Smooth muscle cell (in vitro differentiated cells): ENCODE data around the gene RAB11FIP3. TPM values are rescaled to one million over a fixed set of nuclear protein-coding genes. Genes with fewer than 3 reads are reported as not detected.

Source experiments
- DNase-seq: peaks from one replicate; lab custom pipeline; 2025; ENCODE audit not compliant: unreplicated experiment; lab: John Stamatoyannopoulos, UW
- H2AFZ ChIP-seq: fragments of 200-600 bp; sonication (generic); 2 replicates; pipeline ENCODE4 v1.6.0; 2016; ENCODE audit warnings: antibody characterized with exemption, low read depth, mild to moderate bottlenecking
- H3F3A ChIP-seq: fragments of 200-600 bp; sonication (generic); 2 replicates; pipeline ENCODE4 v1.6.0; 2017; ENCODE audit warnings: antibody characterized with exemption, low read depth
- H3K27ac ChIP-seq: fragments of 200-600 bp; sonication (generic); 2 replicates; pipeline ENCODE4 v1.5.1; 2016; ENCODE audit warnings: low read depth, mild to moderate bottlenecking
- H3K27me3 ChIP-seq: fragments of 200-600 bp; sonication (generic); 2 replicates; pipeline ENCODE4 v1.6.1; 2016; ENCODE audit warnings: low read depth, mild to moderate bottlenecking
- H3K36me3 ChIP-seq: fragments of 200-600 bp; sonication (generic); 2 replicates; pipeline ENCODE4 v1.5.1; 2016; ENCODE audit warnings: low read depth
- H3K4me1 ChIP-seq: fragments of 200-600 bp; sonication (generic); 2 replicates; pipeline ENCODE4 v1.5.1; 2016; ENCODE audit warnings: low read depth
- H3K4me2 ChIP-seq: fragments of 200-600 bp; sonication (generic); 2 replicates; pipeline ENCODE4 v1.6.0; 2016; ENCODE audit warnings: mild to moderate bottlenecking
- H3K4me3 ChIP-seq: fragments of 200-600 bp; sonication (generic); 2 replicates; pipeline ENCODE4 v1.5.1; 2016; ENCODE audit warnings: mild to moderate bottlenecking
- H3K79me2 ChIP-seq: fragments of 200-600 bp; sonication (generic); 2 replicates; pipeline ENCODE4 v1.6.0; 2016; ENCODE audit warnings: low read depth, mild to moderate bottlenecking
- H3K9ac ChIP-seq: fragments of 200-600 bp; sonication (generic); 2 replicates; pipeline ENCODE4 v1.6.0; 2016; ENCODE audit warnings: low read depth
- H3K9me3 ChIP-seq: fragments of 200-600 bp; sonication (generic); replicated peaks from 2 replicates; pipeline ENCODE4 v1.5.1; 2016; ENCODE audit warnings: low read depth
- H4K20me1 ChIP-seq: fragments of 200-600 bp; sonication (generic); 2 replicates; pipeline ENCODE4 v1.6.0; 2016; ENCODE audit warnings: low read depth
- CTCF ChIP-seq: fragments of 200-600 bp; sonication (generic); IDR thresholded peaks from 2 replicates; pipeline ENCODE4 v1.5.1; 2017; ENCODE audit warnings: borderline replicate concordance, mild to moderate bottlenecking, antibody characterized with exemption; ENCODE audit not compliant: insufficient read depth, poor library complexity, severe bottlenecking
- WGBS: methylation state at CpG from one replicate; pipeline ENCODE4 v1.1.7; 2016; ENCODE audit warnings: low lambda C conversion rate; 5-methylcytosine and 5-hydroxymethylcytosine counted together
- polyA plus RNA-seq: library from polyadenylated mRNA; unstranded; fragments of >200 nt; fragmentation: Nextera tagmentation; extraction: Ambion mirVana; gene quantifications from 2 replicates; pipeline ENCODE4 v1.2.1, GENCODE V29; 2016
- total RNA-seq: library from RNA; depleted of rRNA; stranded (reverse); fragments of >200 nt; gene quantifications from 2 replicates; pipeline ENCODE4 v1.2.3, GENCODE V29; 2014

RAB11FIP3 gene
- total and polyA plus RNA-seq, 2 experiments from 2014 or later = 19.5 to 20.4 TPM

GRCh38 chr16:392450-393030, 32.9 kb upstream of the RAB11FIP3 start:
- Histone ChIP-seq H2AFZ (no peak overlapping the region), H3K9ac (no peak overlapping the region), H3K4me2 (no peak overlapping the region), H3K27ac (no peak overlapping the region), H3K36me3 (no peaks in the 10 kb centered on the region), H4K20me1 (no peaks in the 10 kb centered on the region), H3F3A (peaks cover 18% of the 10 kb centered on the region), H3K27me3 (no peaks in the 10 kb centered on the region), H3K4me1 (peaks cover 9% of the 10 kb centered on the region), H3K9me3 (no peaks in the 10 kb centered on the region), H3K4me3 (no peak overlapping the region), H3K79me2 (peaks cover 3% of the 10 kb centered on the region)
- DNase-seq = no peak
- no peak for TF ChIP-seq CTCF
- WGBS = 98% methylated on average over 7 of the region's 7 CpGs

GRCh38 chr16:396199-396598, 29.2 kb upstream of the RAB11FIP3 start:
- Histone ChIP-seq H3F3A (peaks cover 35% of the 10 kb centered on the region), H3K27me3 (no peaks in the 10 kb centered on the region), H3K79me2 (peaks cover 6% of the 10 kb centered on the region), H4K20me1 (no peaks in the 10 kb centered on the region), H3K4me1 (peaks cover 4% of the 10 kb centered on the region), H3K4me3 (peak overlapping the region; percentile 80), H3K4me2 (peak overlapping the region; percentile 80), H3K36me3 (no peaks in the 10 kb centered on the region), H3K9ac (no peak overlapping the region), H3K27ac (peak overlapping the region; percentile 31), H3K9me3 (no peaks in the 10 kb centered on the region), H2AFZ (peak overlapping the region; percentile 44)
- DNase-seq = no peak
- no peak for TF ChIP-seq CTCF
- 34% methylated on average over 3 of the region's 3 CpGs for WGBS

- H3F3A ChIP-seq = peaks cover 35% of the 10 kb centered on the region
- no peaks in the 10 kb centered on the region for H3K36me3 ChIP-seq
- H3K9me3 ChIP-seq = no peaks in the 10 kb centered on the region
- H3K4me3 ChIP-seq = peak overlapping the region; percentile 80
- H3K9ac ChIP-seq = no peak overlapping the region
- H3K27me3 ChIP-seq = no peaks in the 10 kb centered on the region
- H3K4me2 ChIP-seq = peak overlapping the region; percentile 80
- H4K20me1 ChIP-seq = no peaks in the 10 kb centered on the region
- peaks cover 4% of the 10 kb centered on the region for H3K4me1 ChIP-seq
- H3K27ac ChIP-seq = peak overlapping the region; percentile 31
- H2AFZ ChIP-seq = peak overlapping the region; percentile 44
- peaks cover 6% of the 10 kb centered on the region for H3K79me2 ChIP-seq
- no peak for TF ChIP-seq CTCF
- peak; percentile 31 for DNase-seq
- WGBS = 3% methylated on average over 22 of the region's 22 CpGs
These were observed 28.8 kb upstream of the RAB11FIP3 start for GRCh38 chr16:396605-397004.

- no peak within 1 kb of the TSS for H3K9ac ChIP-seq
- no peaks in the 10 kb centered on the region for H4K20me1 ChIP-seq
- peak within 1 kb of the TSS; percentile 91 for H3K4me2 ChIP-seq
- H3K27ac ChIP-seq = peak within 1 kb of the TSS; percentile 31
- H3K9me3 ChIP-seq = no peaks in the 10 kb centered on the region
- H3K27me3 ChIP-seq = no peaks in the 10 kb centered on the region
- no peak for TF ChIP-seq CTCF
- H3F3A ChIP-seq = peaks cover 35% of the 10 kb centered on the region
- H3K4me1 ChIP-seq = peaks cover 4% of the 10 kb centered on the region
- DNase-seq = no peak
- H3K4me3 ChIP-seq = peak within 1 kb of the TSS; percentile 80
- H3K79me2 ChIP-seq = peaks cover 6% of the 10 kb centered on the region
- H3K36me3 ChIP-seq = no peaks in the 10 kb centered on the region
- 2% methylated on average over 22 of the region's 75 CpGs for WGBS
- peak within 1 kb of the TSS; percentile 44 for H2AFZ ChIP-seq
These were observed 28.3 kb upstream of the RAB11FIP3 start, which contains the start of gene NME4 for GRCh38 chr16:397135-397661. NME4 (plus strand) TSS chr16:397199; CDS start chr16:397223, 24 bp downstream.
